ENCODE results near the gene ADAP1. TPM values are rescaled to one million over a fixed set of nuclear protein-coding genes. Genes with fewer than 3 reads are reported as not detected.

The ADAP1 gene
- total and polyA plus RNA-seq, 2 of the 8 experiments (the other 6 are each of a cell fraction or from before 2014, with no cell fraction given), result 5.8 to 6.1 TPM

DNA sequence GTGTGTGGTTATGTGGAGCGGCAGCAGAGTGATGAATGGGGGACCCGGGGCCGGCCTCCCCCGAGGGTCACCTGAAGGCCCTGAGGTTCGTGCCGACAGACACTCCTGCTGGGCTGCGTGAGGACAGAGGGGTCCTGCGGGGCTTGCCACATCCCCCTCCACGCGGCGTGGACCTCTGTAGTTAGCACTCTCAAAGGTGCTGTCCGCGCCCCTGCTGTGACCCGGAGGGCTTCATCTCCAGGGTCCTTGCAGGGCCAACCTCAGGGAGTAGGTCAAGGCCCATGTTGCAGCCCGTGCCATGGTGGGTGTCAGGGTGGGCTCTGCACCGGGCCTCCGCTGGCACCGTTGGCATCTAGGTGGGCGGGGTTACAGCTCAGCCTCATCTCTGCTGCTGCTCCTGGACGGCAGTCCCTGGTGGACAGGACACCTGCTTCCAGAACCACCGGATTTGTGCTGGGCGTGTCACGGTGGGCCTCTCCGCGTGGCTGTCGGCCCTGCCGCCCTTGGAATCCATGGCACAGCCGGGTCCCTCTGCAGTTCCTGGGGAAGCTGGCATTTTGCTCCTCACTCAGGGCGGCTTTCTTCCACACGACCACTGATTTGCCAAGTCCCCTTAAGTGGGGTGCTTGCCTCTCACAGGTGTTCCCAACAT lies 97.9 kb downstream of the ADAP1 start:
- peaks cover 0 to 1% of the 10 kb centered on the region in 2 experiments; a peak in 1 of 4 replicates for H3K79me2 ChIP-seq (ENCODE audit: control insufficient read depth in 1 of 2, insufficient read depth in 2 of 2, low read length in 2 of 2)
- no peaks in the 10 kb centered on the region for H3K27me3 ChIP-seq (replicated peaks in 1 of 4; ENCODE audit: control insufficient read depth in 3 of 4, extremely low read depth in 1 of 4, insufficient read depth in 3 of 4, low read length in 3 of 4)
- H2BK5ac ChIP-seq (ENCODE audit: low read depth, low read length), result no peak overlapping the region
- FAIRE-seq (no peak), DNase-seq (ENCODE audit: low read depth in 1 of 2, low spot score in 2 of 2) (no peak)
- no peak overlapping the region for H3K18ac ChIP-seq (ENCODE audit: extremely low read depth, low read length)
- H2AK5ac ChIP-seq (ENCODE audit: low read depth, low read length), result no peak overlapping the region
- no peak overlapping the region for H4K5ac ChIP-seq (ENCODE audit: insufficient read length, low read depth, low read length)
- no peak overlapping the region for H2BK12ac ChIP-seq (ENCODE audit: low read depth, low read length)
- no peak overlapping the region for H2BK120ac ChIP-seq (replicated peaks; ENCODE audit: low read depth, low read length)
- H3K56ac ChIP-seq (replicated peaks; ENCODE audit: insufficient read length, low read depth, low read length), result no peak overlapping the region
- peaks cover 3 to 27% of the 10 kb centered on the region in 2 experiments for H4K20me1 ChIP-seq (replicated peaks in 1 of 2; ENCODE audit: control insufficient read depth in 1 of 2, insufficient read depth in 2 of 2, low read length in 2 of 2)
- H3K27ac ChIP-seq (ENCODE audit: low read depth, low read length), result no peak overlapping the region
- no peak overlapping the region for H3K23ac ChIP-seq (ENCODE audit: insufficient read length)
- no peak overlapping the region for H4K91ac ChIP-seq (replicated peaks; ENCODE audit: insufficient read length, low read length)
- H3K36me3 ChIP-seq (ENCODE audit: control insufficient read depth in 2 of 4, insufficient read depth in 4 of 4, low read length in 3 of 4), result peaks cover 25 to 77% (median 67%) of the 10 kb centered on the region in 4 experiments
- no peaks in the 10 kb centered on the region for H3K9me3 ChIP-seq (ENCODE audit: insufficient read depth in 2 of 2, low read depth in 1 of 2, low read length in 1 of 2)
- H3K79me1 ChIP-seq (ENCODE audit: low read depth, low read length), result no peaks in the 10 kb centered on the region; the same call in 1 of the 2 replicates
- H3K23me2 ChIP-seq (ENCODE audit: low read depth, low read length), result no peaks in the 10 kb centered on the region
- POLR2A ChIA-PET (ENCODE audit: partially characterized antibody), result interaction anchor here (1.6 kb wide), 1 partner anchor 29 kb away, joined by 4 read pairs; no protein-coding TSS in a partner anchor
- H3K9ac ChIP-seq (replicated peaks in 1 of 4; ENCODE audit: extremely low read depth in 1 of 4, low read depth in 3 of 4, low read length in 3 of 4), result no peak overlapping the region
- no peak overlapping the region for H4K8ac ChIP-seq (ENCODE audit: extremely low read depth, insufficient read depth, low read length)
- no peaks in the 10 kb centered on the region for H3K4me1 ChIP-seq (replicated peaks in 1 of 4; ENCODE audit: control insufficient read depth in 3 of 4, insufficient read depth in 4 of 4, low read length in 3 of 4)
- no peak overlapping the region for H2AFZ ChIP-seq (ENCODE audit: low read length)
- 95% methylated on average over 29 of the region's 30 CpGs; no CpG with 5 or more reads in 1 of the 2 experiments for WGBS, 2 experiments (ENCODE audit: extremely low coverage in 1 of 2, insufficient coverage in 1 of 2, insufficient read length in 1 of 2, insufficient replicate concordance in 2 of 2, low coverage in 1 of 2, low lambda C conversion rate in 2 of 2, missing lambda C conversion rate in 1 of 2)
- H2BK20ac ChIP-seq (ENCODE audit: low read length), result no peak overlapping the region
- CTCF ChIA-PET (ENCODE audit: partially characterized antibody), result interaction anchor here (0.9 to 1.2 kb wide), 3 partner anchors 14 to 17 kb away, joined by 3 to 4 read pairs (median 3); no protein-coding TSS in a partner anchor
- no peak overlapping the region for H2BK15ac ChIP-seq (ENCODE audit: low read length)
- no peak overlapping the region for H3K4me3 ChIP-seq (ENCODE audit: extremely low read depth in 1 of 4, insufficient read depth in 2 of 4, low read depth in 3 of 4, low read length in 4 of 4)
- no peak overlapping the region for H3K4ac ChIP-seq (replicated peaks; ENCODE audit: insufficient read length, low read depth, low read length)
- H3K14ac ChIP-seq (ENCODE audit: insufficient read length), result no peak overlapping the region
- no peak overlapping the region for H3K4me2 ChIP-seq (ENCODE audit: insufficient read depth in 1 of 2, low read depth in 2 of 2, low read length in 2 of 2)
